Measurements from ENCODE around the gene NCOA5. TPM values are rescaled to one million over a fixed set of nuclear protein-coding genes. Genes with fewer than 3 reads are reported as not detected.

NCOA5 gene
- total RNA-seq, 1 experiment from 2014 or later = 9.2 TPM

GRCh38 chr20:46022411-46023147, 67.2 kb downstream of the NCOA5 start:
- H3K9me3 ChIP-seq = no peaks in the 10 kb centered on the region
- peak overlapping the region; percentile 70 for H3K4me3 ChIP-seq
- no peaks in the 10 kb centered on the region for H3K36me3 ChIP-seq
- DNase-seq = peak; percentile 60
- H3K27me3 ChIP-seq = no peaks in the 10 kb centered on the region

- H3K9me3 ChIP-seq = no peaks in the 10 kb centered on the region
- peak overlapping the region; percentile 70 for H3K4me3 ChIP-seq
- DNase-seq = peak; percentile 71
- H3K27me3 ChIP-seq = no peaks in the 10 kb centered on the region
- no peaks in the 10 kb centered on the region for H3K36me3 ChIP-seq
These were observed 68.1 kb downstream of the NCOA5 start for GRCh38 chr20:46021361-46022359.

GRCh38 chr20:46020555-46020954, 69.2 kb downstream of the NCOA5 start:
- Histone ChIP-seq H3K9me3 (no peaks in the 10 kb centered on the region), H3K4me3 (no peak overlapping the region), H3K27me3 (0 out of 2 replicates have a peak, but pooled peaks cover 2% of the 10 kb centered on the region), H3K36me3 (no peaks in the 10 kb centered on the region)
- no peak for DNase-seq

- no peaks in the 10 kb centered on the region for H3K36me3 ChIP-seq
- DNase-seq = no peak
- 0 out of 2 replicates have a peak, but pooled peaks cover 2% of the 10 kb centered on the region for H3K27me3 ChIP-seq
- H3K9me3 ChIP-seq = no peaks in the 10 kb centered on the region
- no peak overlapping the region for H3K4me3 ChIP-seq
These were observed 71.2 kb downstream of the NCOA5 start for GRCh38 chr20:46018611-46019010.

- DNase-seq = no peak
- no peak overlapping the region for H3K4me3 ChIP-seq
- no peaks in the 10 kb centered on the region for H3K36me3 ChIP-seq
- H3K27me3 ChIP-seq = peaks cover 6% of the 10 kb centered on the region
- H3K9me3 ChIP-seq = no peaks in the 10 kb centered on the region
These were observed 71.7 kb downstream of the NCOA5 start for GRCh38 chr20:46018112-46018511.

- Histone ChIP-seq H3K4me3 (no peak overlapping the region), H3K27me3 (peaks cover 10% of the 10 kb centered on the region), H3K9me3 (no peaks in the 10 kb centered on the region), H3K36me3 (no peaks in the 10 kb centered on the region)
- DNase-seq = no peak
These were observed 72.5 kb downstream of the NCOA5 start for GRCh38 chr20:46017272-46017671.

- no peaks in the 10 kb centered on the region for H3K36me3 ChIP-seq
- no peaks in the 10 kb centered on the region for H3K9me3 ChIP-seq
- no peak overlapping the region for H3K4me3 ChIP-seq
- DNase-seq = no peak
- H3K27me3 ChIP-seq = peaks cover 29% of the 10 kb centered on the region
These were observed 75.0 kb downstream of the NCOA5 start for GRCh38 chr20:46014517-46015396.

- H3K4me3 ChIP-seq = 0 out of 2 replicates have a peak overlapping the region, but pooled peaks have one; percentile 10
- peaks cover 29% of the 10 kb centered on the region for H3K27me3 ChIP-seq
- H3K36me3 ChIP-seq = no peaks in the 10 kb centered on the region
- H3K9me3 ChIP-seq = no peaks in the 10 kb centered on the region
- peak; percentile 45 for DNase-seq
These were observed 75.8 kb downstream of the NCOA5 start for GRCh38 chr20:46013829-46014516.

- no peak overlapping the region for H3K4me3 ChIP-seq
- no peak for DNase-seq
- H3K36me3 ChIP-seq = no peaks in the 10 kb centered on the region
- peaks cover 29% of the 10 kb centered on the region for H3K27me3 ChIP-seq
- H3K9me3 ChIP-seq = no peaks in the 10 kb centered on the region
These were observed 76.4 kb downstream of the NCOA5 start for GRCh38 chr20:46013322-46013828.

GRCh38 chr20:46012921-46013320, 76.8 kb downstream of the NCOA5 start:
- Histone ChIP-seq H3K36me3 (no peaks in the 10 kb centered on the region), H3K9me3 (no peaks in the 10 kb centered on the region), H3K4me3 (no peak overlapping the region), H3K27me3 (peaks cover 29% of the 10 kb centered on the region)
- DNase-seq = no peak

- Histone ChIP-seq H3K27me3 (peaks cover 29% of the 10 kb centered on the region), H3K9me3 (no peaks in the 10 kb centered on the region), H3K36me3 (no peaks in the 10 kb centered on the region), H3K4me3 (no peak overlapping the region)
- DNase-seq = peak; percentile 77
These were observed 77.9 kb downstream of the NCOA5 start for GRCh38 chr20:46011631-46012482.

Other genes with a start within 250 kb of the NCOA5 start
- gene ACOT8, start 232.6 kb downstream of the NCOA5 start, total RNA-seq (2014; rRNA removed; shearing (Covaris generic); ENCODE audit: low replicate concordance) = 39.6 and 46.9 TPM in 2 replicates
- gene ZSWIM3, start 232.3 kb downstream of the NCOA5 start, total RNA-seq (2014; rRNA removed; shearing (Covaris generic); ENCODE audit: low replicate concordance) = 8.4 and 14.2 TPM in 2 replicates
- gene ZSWIM1, start 208.7 kb downstream of the NCOA5 start, total RNA-seq (2014; rRNA removed; shearing (Covaris generic); ENCODE audit: low replicate concordance) = 5.7 and 8.5 TPM in 2 replicates
- gene SPATA25, start 202.3 kb downstream of the NCOA5 start, total RNA-seq (2014; rRNA removed; shearing (Covaris generic); ENCODE audit: low replicate concordance) = not detected in 2 replicates
- gene NEURL2, start 198.8 kb downstream of the NCOA5 start, total RNA-seq (2014; rRNA removed; shearing (Covaris generic); ENCODE audit: low replicate concordance) = 0.39 TPM in 1 of 2 replicates, not detected in the other
- gene CTSA, start 198.6 kb downstream of the NCOA5 start, total RNA-seq (2014; rRNA removed; shearing (Covaris generic); ENCODE audit: low replicate concordance) = 17.8 and 27.9 TPM in 2 replicates
- gene PLTP, start 177.8 kb downstream of the NCOA5 start, total RNA-seq (2014; rRNA removed; shearing (Covaris generic); ENCODE audit: low replicate concordance) = 46.8 and 70.1 TPM in 2 replicates
- 10.5 and 12.1 TPM in 2 replicates for gene PCIF1, start 155.3 kb downstream of the NCOA5 start, total RNA-seq (2014; rRNA removed; shearing (Covaris generic); ENCODE audit: low replicate concordance)
- gene ZNF335, start 117.8 kb downstream of the NCOA5 start, total RNA-seq (2014; rRNA removed; shearing (Covaris generic); ENCODE audit: low replicate concordance) = 8.7 and 9.5 TPM in 2 replicates
- gene MMP9, start 81.1 kb downstream of the NCOA5 start, total RNA-seq (2014; rRNA removed; shearing (Covaris generic); ENCODE audit: low replicate concordance) = 0.07 TPM in 1 of 2 replicates, not detected in the other
- gene SLC12A5, start 60.7 kb downstream of the NCOA5 start, total RNA-seq (2014; rRNA removed; shearing (Covaris generic); ENCODE audit: low replicate concordance) = 0.15 and 0.72 TPM in 2 replicates
- gene CD40, start 28.4 kb upstream of the NCOA5 start, total RNA-seq (2014; rRNA removed; shearing (Covaris generic); ENCODE audit: low replicate concordance) = not detected in 2 replicates
- not detected in 2 replicates for gene CDH22, start 218.5 kb upstream of the NCOA5 start, total RNA-seq (2014; rRNA removed; shearing (Covaris generic); ENCODE audit: low replicate concordance)